Psoas muscle (tissue), 8 donors: ENCODE measurements around the gene PEF1. TPM values are rescaled to one million over a fixed set of nuclear protein-coding genes. Genes with fewer than 3 reads are reported as not detected.

Source experiments
- ATAC-seq, 4 donors: fragments of 200-7000 bp; cut with Tn5 transposase; one replicate each; pipeline ENCODE4 v1.9.1; 2020; ENCODE audit warnings: moderate library complexity in 3 of 4, mild to moderate bottlenecking in 2 of 4
- DNase-seq, 2 donors: peaks; one replicate each; pipeline ENCODE4 v3.0.0-alpha.2; 2020
- H3K27ac ChIP-seq: fragments of 200-600 bp; one replicate; pipeline ENCODE4 v1.8.0; 2022
- H3K27me3 ChIP-seq, 3 donors: fragments of 200-600 bp in 1 of 3; one replicate each; pipeline versions ENCODE4 v1.6.1 to v1.8.0; 2013 to 2022; ENCODE audit warnings: low read length in 2 of 3, mild to moderate bottlenecking in 2 of 3, moderate library complexity in 1 of 3; ENCODE audit not compliant: insufficient read depth in 3 of 3
- H3K36me3 ChIP-seq, 2 donors: fragments of 200-600 bp in 1 of 2; one replicate each; pipeline versions ENCODE4 v1.6.1 to v1.8.0; 2013 to 2022; ENCODE audit warnings: low read depth in 1 of 2, mild to moderate bottlenecking in 1 of 2, moderate library complexity in 1 of 2; ENCODE audit not compliant: insufficient read depth in 1 of 2
- H3K4me1 ChIP-seq: fragments of 200-600 bp; one replicate; pipeline ENCODE4 v1.8.0; 2022
- H3K4me3 ChIP-seq: fragments of 200-600 bp; one replicate; pipeline ENCODE4 v1.8.0; 2022; ENCODE audit warnings: mild to moderate bottlenecking
- H3K9me3 ChIP-seq: fragments of 200-600 bp; one replicate; pipeline ENCODE4 v1.8.0; 2022
- CTCF ChIP-seq: fragments of 200-600 bp; IDR thresholded peaks from one replicate; pipeline ENCODE4 v1.8.0; 2022; ENCODE audit warnings: antibody characterized with exemption
- WGBS, 3 donors: extraction: QIAGEN DNeasy Blood & Tissue Kit; methylation state at CpG; one replicate each; pipeline versions ENCODE4 v1.1.6 to v1.1.7; 2013; 5-methylcytosine and 5-hydroxymethylcytosine counted together
- intact Hi-C, 2 donors: fragments of 100-400 bp; cut with DNase I; formaldehyde crosslinking; loops; one replicate each; pipeline versions ENCODE4 v1.11.0 to v1.14.2; 2022
- polyA plus RNA-seq, 3 donors: library from polyadenylated mRNA; stranded (reverse); fragments of 200-250 nt; gene quantifications; one replicate each; pipeline ENCODE4 v1.2.3, GENCODE V29; 2013
- total RNA-seq, 4 donors: library from RNA; stranded (reverse); fragmentation: NEBNext Ultra II Directional in 2 of 4; extraction: Animal tissue kit (Norgen Biotek cat#: 25700) in 2 of 4; gene quantifications; one replicate each; pipeline versions ENCODE4 v1.2.1 to v1.2.4, GENCODE V29; 2021 to 2023
- donor health status: healthy with polysubstance abuse.
- donor health status: DM: no; HTN: no; CAD: no; lungs with moderate emphysema.
- donor health status: Bipolar disorder and iron deficiency.
- donor health status: healthy.
- donor health status: DM: yes; HTN: yes; CAD: no.
- donor health status: DM: no; HTN: no; CAD: no.
- donor health status: DM: no; HTN: no; CAD: no.
- donor health status: DM: yes; HTN: yes; CAD: no.

The PEF1 gene
- total and polyA plus RNA-seq, 7 donors = 22.1 to 57.4 (median 30.7) TPM

DNA sequence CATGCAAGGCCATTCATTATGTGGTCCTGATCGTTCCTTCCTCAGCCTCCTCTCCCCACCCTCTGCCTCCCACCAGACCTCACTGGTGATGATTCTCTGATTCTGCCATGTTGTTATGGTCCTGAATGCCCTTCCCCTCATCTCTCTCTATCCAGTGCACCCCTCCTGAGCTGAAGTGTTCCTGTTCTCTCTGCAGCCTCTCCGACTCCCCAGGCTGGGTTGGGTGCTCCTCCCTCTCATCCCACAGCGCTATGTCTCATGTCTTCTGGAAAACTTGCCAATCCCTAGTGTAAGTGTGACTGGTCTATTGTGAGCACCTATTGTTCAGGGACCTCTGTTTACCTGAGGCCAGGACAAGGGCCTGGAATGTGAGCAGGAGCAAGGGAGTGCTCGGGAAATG lies 11.1 kb upstream of the PEF1 start:
- H3K27ac ChIP-seq = no peak overlapping the region
- intact Hi-C loops = no loop called here
- no peak overlapping the region for H3K4me3 ChIP-seq
- WGBS, 3 donors = 71 to 89% (median 89%) methylated on average over 4 of the region's 4 CpGs
- H3K4me1 ChIP-seq = no peaks in the 10 kb centered on the region
- DNase-seq = no peak
- TF ChIP-seq CTCF = no peak
- peaks cover 0 to 21% of the 10 kb centered on the region in 2 donors for H3K36me3 ChIP-seq
- no peaks in the 10 kb centered on the region for H3K27me3 ChIP-seq
- no peaks in the 10 kb centered on the region for H3K9me3 ChIP-seq
- no peak for ATAC-seq

DNA sequence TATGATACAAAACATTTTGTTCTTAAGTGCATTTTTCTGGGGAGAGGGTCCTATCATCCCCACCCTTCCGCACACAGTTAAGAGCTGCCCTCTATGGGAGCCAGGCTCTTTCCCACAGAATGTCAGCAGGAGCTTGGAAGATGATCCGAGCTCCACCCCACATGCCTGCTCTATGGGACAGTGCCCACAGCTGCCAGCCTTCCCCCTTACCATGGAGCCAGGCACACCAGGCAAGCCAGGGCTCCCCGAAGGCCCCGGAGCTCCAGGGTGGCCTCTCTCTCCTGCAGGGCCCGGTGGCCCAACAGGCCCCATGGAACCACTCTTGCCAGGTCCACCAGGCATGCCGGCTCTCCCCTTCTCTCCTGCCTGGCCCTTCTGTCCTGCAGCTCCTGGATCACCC lies 10.4 kb upstream of the PEF1 start:
- DNase-seq = no peak
- Histone ChIP-seq H3K36me3 (peaks cover 0 to 21% of the 10 kb centered on the region in 2 donors), H3K27me3 (no peaks in the 10 kb centered on the region), H3K4me3 (no peak overlapping the region), H3K4me1 (no peaks in the 10 kb centered on the region), H3K9me3 (no peaks in the 10 kb centered on the region), H3K27ac (no peak overlapping the region)
- ATAC-seq = peak in 1 of 4 donors; percentile 44
- 53 to 58% (median 56%) methylated on average over 6 of the region's 6 CpGs for WGBS, 3 donors
- intact Hi-C loops = no loop called here
- TF ChIP-seq CTCF = no peak

DNA sequence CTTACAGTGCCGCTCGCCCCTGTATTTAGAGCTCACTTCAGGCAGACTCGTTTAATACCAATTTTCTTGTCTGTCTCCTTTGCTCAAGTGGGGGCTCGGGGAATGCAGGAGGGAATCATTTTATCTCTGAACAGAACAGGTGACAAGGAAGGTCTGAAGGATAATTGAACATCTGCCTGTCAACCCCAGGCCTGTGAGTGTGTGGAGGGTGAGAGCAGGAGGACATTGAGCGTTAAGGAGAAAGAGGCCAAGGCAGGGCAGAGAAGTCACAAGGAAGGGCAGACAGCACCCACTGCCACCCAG lies 9.7 kb upstream of the PEF1 start:
- intact Hi-C loops = no loop called here
- Histone ChIP-seq H3K4me3 (no peak overlapping the region), H3K27me3 (no peaks in the 10 kb centered on the region), H3K4me1 (no peaks in the 10 kb centered on the region), H3K9me3 (no peaks in the 10 kb centered on the region), H3K27ac (no peak overlapping the region), H3K36me3 (peaks cover 0 to 21% of the 10 kb centered on the region in 2 donors)
- TF ChIP-seq CTCF = no peak
- WGBS, 3 donors = 94 to 97% (median 97%) methylated on average over 5 of the region's 5 CpGs
- no peak for DNase-seq
- no peak for ATAC-seq

DNA sequence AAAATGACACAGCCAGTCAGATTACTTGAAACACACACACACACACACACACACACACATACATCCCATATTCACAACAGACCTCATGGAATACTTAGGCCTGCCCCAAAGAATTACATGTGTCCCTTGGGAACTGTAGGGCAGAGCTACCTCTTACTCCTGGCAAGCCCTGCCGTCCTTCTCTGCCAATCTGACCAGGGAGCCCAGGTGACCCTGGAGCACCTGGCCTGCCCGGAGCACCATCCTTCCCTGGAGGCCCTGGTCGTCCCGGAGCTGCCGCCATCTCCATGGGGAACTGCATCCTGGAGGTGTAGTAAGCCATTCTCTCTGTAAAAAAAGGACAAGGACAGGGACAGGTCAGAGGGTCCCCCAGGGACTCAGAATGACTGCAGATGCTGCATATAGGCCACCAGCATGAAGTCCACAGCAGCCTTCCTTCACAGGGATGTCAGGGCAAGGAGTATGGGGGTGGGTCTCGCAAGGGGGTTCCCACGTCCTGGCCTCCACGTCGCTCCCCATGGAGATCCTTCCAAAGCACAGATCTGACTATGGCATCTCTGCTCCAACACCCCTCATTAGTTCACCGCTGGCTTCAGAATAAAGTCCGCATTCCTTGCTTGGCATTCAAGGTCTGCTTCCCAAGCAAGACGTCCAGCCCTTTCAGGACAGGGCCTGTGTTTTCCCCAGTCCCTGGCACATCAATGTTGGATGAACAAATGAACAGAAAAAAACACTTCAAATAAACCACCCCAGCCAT lies 9.2 kb upstream of the PEF1 start:
- no peak for DNase-seq

More for the DNA sequence above, 9.2 kb upstream of the PEF1 start:
- intact Hi-C loops = no loop called here
- Histone ChIP-seq H3K4me3 (no peak overlapping the region), H3K27me3 (no peaks in the 10 kb centered on the region), H3K4me1 (no peaks in the 10 kb centered on the region), H3K36me3 (peaks cover 0 to 19% of the 10 kb centered on the region in 2 donors), H3K9me3 (no peaks in the 10 kb centered on the region), H3K27ac (no peak overlapping the region)
- no peak for TF ChIP-seq CTCF
- 88 to 89% (median 88%) methylated on average over 12 of the region's 12 CpGs for WGBS, 3 donors
- no peak for ATAC-seq
